NCI-H748 treated with DMSO at 0.1 percent for 48 hours (cell line): ENCODE results near the gene PCDHGA7.
"Not testable (repeated sequence)": the region's sequence is repeated elsewhere in the genome, so short reads cannot be mapped to it uniquely, and the experiment has no call there.

Experiments
- DNase-seq: peaks from one replicate; lab custom pipeline; 2025; lab: John Stamatoyannopoulos, UW

The PCDHGA7 gene

DNA sequence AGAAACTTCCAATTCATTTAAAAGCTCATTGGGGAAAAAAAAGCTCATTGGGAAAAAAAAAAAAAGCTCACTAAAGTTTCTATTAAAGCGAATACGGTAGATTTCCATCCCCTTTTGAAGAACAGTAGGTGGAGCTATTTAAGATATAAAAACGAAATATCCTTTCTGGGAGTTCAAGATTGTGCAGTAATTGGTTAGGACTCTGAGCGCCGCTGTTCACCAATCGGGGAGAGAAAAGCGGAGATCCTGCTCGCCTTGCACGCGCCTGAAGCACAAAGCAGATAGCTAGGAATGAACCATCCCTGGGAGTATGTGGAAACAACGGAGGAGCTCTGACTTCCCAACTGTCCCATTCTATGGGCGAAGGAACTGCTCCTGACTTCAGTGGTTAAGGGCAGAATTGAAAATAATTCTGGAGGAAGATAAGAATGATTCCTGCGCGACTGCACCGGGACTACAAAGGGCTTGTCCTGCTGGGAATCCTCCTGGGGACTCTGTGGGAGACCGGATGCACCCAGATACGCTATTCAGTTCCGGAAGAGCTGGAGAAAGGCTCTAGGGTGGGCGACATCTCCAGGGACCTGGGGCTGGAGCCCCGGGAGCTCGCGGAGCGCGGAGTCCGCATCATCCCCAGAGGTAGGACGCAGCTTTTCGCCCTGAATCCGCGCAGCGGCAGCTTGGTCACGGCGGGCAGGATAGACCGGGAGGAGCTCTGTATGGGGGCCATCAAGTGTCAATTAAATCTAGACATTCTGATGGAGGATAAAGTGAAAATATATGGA, 48.0 kb downstream of the PCDHGA7 start, which contains the start of gene PCDHGA12:
Gene PCDHGA12, plus strand, starts transcription at position 176 of the 782 bp plus-strand sequence. Its CDS starts 253 bp downstream, at position 429.
- DNase-seq, result no peak

DNA sequence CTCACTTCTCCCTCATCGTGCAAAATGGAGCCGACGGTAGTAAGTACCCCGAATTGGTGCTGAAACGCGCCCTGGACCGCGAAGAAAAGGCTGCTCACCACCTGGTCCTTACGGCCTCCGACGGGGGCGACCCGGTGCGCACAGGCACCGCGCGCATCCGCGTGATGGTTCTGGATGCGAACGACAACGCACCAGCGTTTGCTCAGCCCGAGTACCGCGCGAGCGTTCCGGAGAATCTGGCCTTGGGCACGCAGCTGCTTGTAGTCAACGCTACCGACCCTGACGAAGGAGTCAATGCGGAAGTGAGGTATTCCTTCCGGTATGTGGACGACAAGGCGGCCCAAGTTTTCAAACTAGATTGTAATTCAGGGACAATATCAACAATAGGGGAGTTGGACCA, 48.7 kb downstream of the PCDHGA7 start:
- DNase-seq, result no peak

GRCh38 chr5:141432308-141432707, 49.8 kb downstream of the PCDHGA7 start:
- DNase-seq, result not testable (repeated sequence)

- not testable (repeated sequence) for DNase-seq
Observed at GRCh38 chr5:141432726-141433125, 50.2 kb downstream of the PCDHGA7 start.

GRCh38 chr5:141434006-141434405, 51.5 kb downstream of the PCDHGA7 start:
- no peak for DNase-seq
